Muscle layer of colon (tissue), 2 donors: Measurements from ENCODE around the gene PLA2G4B.
"Not testable (repeated sequence)": the region's sequence is repeated elsewhere in the genome, so short reads cannot be mapped to it uniquely, and the experiment has no call there.

Experiments
- H3K27ac ChIP-seq: one replicate; pipeline ENCODE4 v1.7.0; 2013; ENCODE audit warnings: low read depth, mild to moderate bottlenecking, low read length, moderate library complexity
- H3K27me3 ChIP-seq, 2 donors: one replicate each; pipeline ENCODE4 v1.7.0; 2013; ENCODE audit warnings: low read length in 2 of 2, mild to moderate bottlenecking in 2 of 2; ENCODE audit not compliant: insufficient read depth in 2 of 2, control insufficient read depth in 1 of 2
- H3K36me3 ChIP-seq: one replicate; pipeline ENCODE4 v1.7.0; 2013; ENCODE audit warnings: mild to moderate bottlenecking, low read length; ENCODE audit not compliant: insufficient read depth
- H3K4me1 ChIP-seq: one replicate; pipeline ENCODE4 v1.7.0; 2013; ENCODE audit warnings: mild to moderate bottlenecking, low read length; ENCODE audit not compliant: insufficient read depth
- H3K4me3 ChIP-seq, 2 donors: one replicate each; pipeline ENCODE4 v1.7.0; 2013; ENCODE audit warnings: low read length in 2 of 2, low read depth in 1 of 2, mild to moderate bottlenecking in 1 of 2, moderate library complexity in 1 of 2
- H3K9ac ChIP-seq: one replicate; pipeline ENCODE4 v1.7.0; 2013; ENCODE audit warnings: low read length
- H3K9me3 ChIP-seq: one replicate; pipeline ENCODE4 v1.7.0; 2013; ENCODE audit warnings: mild to moderate bottlenecking, low read length
- donor health status: abdominal sarcoma.
- donor health status: Adenocarcinoma of cecum.

PLA2G4B gene

DNA sequence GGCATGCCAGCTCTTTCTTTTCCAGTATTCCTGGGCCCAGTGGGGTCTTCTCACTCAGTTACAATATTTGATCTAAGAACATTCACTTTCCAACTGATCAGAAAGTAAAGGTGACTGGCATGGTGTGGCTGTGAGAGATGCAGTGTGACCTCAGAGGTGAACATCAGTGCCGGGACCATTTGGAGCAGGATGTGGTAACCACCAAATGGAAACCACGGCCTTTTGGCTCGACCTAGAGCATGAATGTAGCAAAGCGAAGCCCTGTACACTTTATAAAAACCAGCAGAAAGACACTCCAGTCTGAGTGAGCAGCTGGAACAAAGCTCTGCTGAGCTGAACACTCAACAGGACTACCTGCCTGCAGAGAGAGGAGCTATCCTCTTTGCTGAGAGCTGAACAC lies 7.4 kb upstream of the PLA2G4B start:
- not testable (repeated sequence) for H3K9me3 ChIP-seq, H3K27me3 ChIP-seq, H3K4me3 ChIP-seq, H3K4me1 ChIP-seq, H3K36me3 ChIP-seq, H3K27ac ChIP-seq, H3K9ac ChIP-seq

DNA sequence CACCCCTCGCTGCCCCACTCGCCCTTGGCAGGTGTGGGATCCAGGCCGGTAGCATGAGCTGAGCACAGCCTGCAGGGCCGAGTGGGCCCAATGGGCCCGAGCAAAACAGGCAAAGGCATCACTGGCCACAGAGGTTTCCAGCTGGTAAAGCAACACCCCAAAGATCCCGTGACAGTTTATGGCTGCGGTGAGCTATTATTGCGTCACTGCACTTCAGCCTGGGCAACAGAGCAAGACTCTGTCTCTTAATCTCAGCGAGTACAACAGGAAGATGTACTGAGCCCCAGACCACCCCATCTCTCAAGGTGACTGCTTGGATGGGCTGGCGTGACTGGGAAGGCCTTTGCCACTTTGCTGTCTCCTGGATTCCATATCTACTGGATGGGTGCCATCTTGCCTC lies 6.4 kb upstream of the PLA2G4B start:
- H3K36me3 ChIP-seq = no peaks in the 10 kb centered on the region
- no peak overlapping the region for H3K4me3 ChIP-seq
- H3K27me3 ChIP-seq = no peaks in the 10 kb centered on the region
- H3K9me3 ChIP-seq = no peaks in the 10 kb centered on the region
- H3K27ac ChIP-seq = no peak overlapping the region
- H3K9ac ChIP-seq = no peak overlapping the region
- peaks cover 10% of the 10 kb centered on the region for H3K4me1 ChIP-seq

GRCh38 chr15:41832875-41833274 lies 5.8 kb upstream of the PLA2G4B start:
- Histone ChIP-seq H3K4me1 (peaks cover 10% of the 10 kb centered on the region), H3K36me3 (no peaks in the 10 kb centered on the region), H3K4me3 (no peak overlapping the region), H3K9me3 (no peaks in the 10 kb centered on the region), H3K9ac (no peak overlapping the region), H3K27me3 (no peaks in the 10 kb centered on the region), H3K27ac (no peak overlapping the region)

DNA sequence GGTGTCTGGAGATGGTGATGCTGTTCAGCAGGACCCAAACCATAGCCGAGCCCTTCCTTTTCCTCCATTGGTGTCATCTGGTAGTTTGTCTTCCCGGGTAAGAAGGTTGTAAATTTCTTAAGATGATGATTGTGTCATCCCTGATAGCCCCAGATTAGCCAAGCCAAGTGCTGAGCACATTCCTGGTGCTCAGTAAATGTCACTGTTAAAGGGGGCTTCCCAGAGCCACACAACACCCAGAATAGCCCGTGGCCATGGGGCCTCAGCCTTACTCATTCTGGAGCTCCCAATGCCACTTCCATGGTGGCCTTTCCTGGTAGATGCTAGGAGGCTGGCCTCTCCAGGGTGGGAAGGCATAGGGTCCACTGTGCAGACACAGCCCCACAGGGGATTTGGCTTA lies 4.6 kb upstream of the PLA2G4B start:
- Histone ChIP-seq H3K9me3 (no peaks in the 10 kb centered on the region), H3K36me3 (no peaks in the 10 kb centered on the region), H3K9ac (no peak overlapping the region), H3K27me3 (no peaks in the 10 kb centered on the region), H3K27ac (no peak overlapping the region), H3K4me1 (peaks cover 4% of the 10 kb centered on the region), H3K4me3 (no peak overlapping the region)

DNA sequence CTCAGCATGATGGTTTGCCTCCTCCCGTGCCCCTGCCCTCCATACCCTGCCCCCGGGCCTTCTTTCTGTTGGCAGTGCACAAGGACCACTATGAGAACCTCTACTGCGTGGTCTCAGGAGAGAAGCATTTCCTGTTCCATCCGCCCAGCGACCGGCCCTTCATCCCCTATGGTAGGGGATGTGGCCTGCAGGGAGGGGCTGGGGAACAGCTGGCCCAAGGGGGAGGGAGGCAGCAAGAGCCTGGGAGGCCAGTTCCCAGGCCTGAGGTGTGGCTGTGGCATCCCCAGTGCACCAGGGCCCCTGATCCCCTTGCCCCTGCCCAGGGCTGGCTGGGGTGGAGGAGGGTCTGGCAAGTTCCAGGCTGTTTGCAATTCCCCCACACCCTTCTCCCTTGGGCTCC lies 2.6 kb upstream of the PLA2G4B start:
- H3K4me1 ChIP-seq = no peaks in the 10 kb centered on the region
- H3K9ac ChIP-seq = no peak overlapping the region
- no peaks in the 10 kb centered on the region for H3K27me3 ChIP-seq
- H3K27ac ChIP-seq = no peak overlapping the region
- no peaks in the 10 kb centered on the region for H3K9me3 ChIP-seq
- peaks cover 6% of the 10 kb centered on the region for H3K36me3 ChIP-seq
- H3K4me3 ChIP-seq = no peak overlapping the region

GRCh38 chr15:41836713-41837454 lies 1.8 kb upstream of the PLA2G4B start:
- no peak overlapping the region for H3K9ac ChIP-seq
- H3K4me3 ChIP-seq = no peak overlapping the region
- H3K27me3 ChIP-seq = no peaks in the 10 kb centered on the region
- no peaks in the 10 kb centered on the region for H3K4me1 ChIP-seq
- no peak overlapping the region for H3K27ac ChIP-seq
- H3K9me3 ChIP-seq = no peaks in the 10 kb centered on the region
- H3K36me3 ChIP-seq = peaks cover 13% of the 10 kb centered on the region

DNA sequence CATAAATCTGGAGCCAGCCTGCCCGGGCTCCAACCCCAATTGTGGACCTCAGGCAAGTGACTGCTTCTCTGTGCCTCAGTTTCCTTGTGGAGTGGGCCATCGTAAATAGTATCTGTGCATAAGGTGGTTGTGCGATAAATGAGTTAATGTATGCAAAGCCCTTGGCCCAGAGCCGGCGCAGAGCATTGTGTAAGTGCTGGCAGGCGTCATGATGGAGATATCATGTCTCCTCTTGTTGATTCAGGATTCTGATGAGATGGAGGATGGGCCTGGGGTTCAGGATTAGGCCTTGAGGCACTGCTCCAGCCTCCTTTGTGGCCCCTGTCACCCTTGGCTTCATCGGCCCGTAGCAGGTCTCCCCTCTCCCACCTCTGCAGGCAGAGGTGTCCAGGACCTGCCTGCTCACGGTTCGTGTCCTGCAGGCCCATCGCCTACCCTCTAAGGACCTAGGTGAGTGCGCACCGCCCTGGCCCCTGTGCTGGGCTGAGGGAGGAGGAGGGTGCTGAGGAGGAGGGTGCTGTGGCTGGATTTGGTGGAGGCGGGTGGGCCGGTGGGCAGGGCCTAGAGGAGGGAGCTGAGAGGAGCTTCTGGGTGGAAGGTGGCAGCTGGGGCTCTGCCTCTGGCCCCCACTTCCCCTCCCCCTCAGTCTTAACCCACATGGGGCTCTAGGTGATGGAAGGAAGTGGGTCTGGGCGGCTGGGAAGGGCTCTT lies 1.3 kb downstream of the PLA2G4B start:
- Histone ChIP-seq H3K9ac (no peak overlapping the region), H3K27me3 (no peaks in the 10 kb centered on the region), H3K9me3 (no peaks in the 10 kb centered on the region), H3K4me3 (no peak overlapping the region), H3K36me3 (peaks cover 22% of the 10 kb centered on the region), H3K27ac (no peak overlapping the region), H3K4me1 (no peaks in the 10 kb centered on the region)

DNA sequence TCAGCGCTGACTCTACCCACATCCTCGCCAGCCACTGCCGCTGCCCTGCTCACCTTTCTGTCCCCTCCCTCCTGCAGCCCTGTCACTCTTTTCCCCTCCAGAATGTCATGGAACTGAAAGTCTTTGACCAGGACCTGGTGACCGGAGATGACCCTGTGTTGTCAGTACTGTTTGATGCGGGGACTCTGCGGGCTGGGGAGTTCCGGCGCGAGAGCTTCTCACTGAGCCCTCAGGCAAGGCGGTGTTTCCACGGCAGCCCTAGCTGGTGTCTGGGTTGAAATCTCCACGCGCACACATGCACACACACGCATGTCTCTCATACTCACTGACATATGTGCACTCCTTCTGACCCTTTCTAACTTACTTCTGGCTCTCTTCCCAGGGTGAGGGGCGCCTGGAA lies 2.0 kb downstream of the PLA2G4B start:
- no peaks in the 10 kb centered on the region for H3K27me3 ChIP-seq
- no peak overlapping the region for H3K4me3 ChIP-seq
- H3K27ac ChIP-seq = no peak overlapping the region
- H3K9me3 ChIP-seq = no peaks in the 10 kb centered on the region
- H3K9ac ChIP-seq = no peak overlapping the region
- H3K4me1 ChIP-seq = no peaks in the 10 kb centered on the region
- H3K36me3 ChIP-seq = peaks cover 22% of the 10 kb centered on the region

- H3K4me3 ChIP-seq = no peak overlapping the region
- no peak overlapping the region for H3K27ac ChIP-seq
- H3K27me3 ChIP-seq = no peaks in the 10 kb centered on the region
- H3K9me3 ChIP-seq = no peaks in the 10 kb centered on the region
- no peaks in the 10 kb centered on the region for H3K4me1 ChIP-seq
- H3K36me3 ChIP-seq = peaks cover 23% of the 10 kb centered on the region
- H3K9ac ChIP-seq = no peak overlapping the region
Observed at GRCh38 chr15:41841131-41841530, 2.5 kb downstream of the PLA2G4B start.

DNA sequence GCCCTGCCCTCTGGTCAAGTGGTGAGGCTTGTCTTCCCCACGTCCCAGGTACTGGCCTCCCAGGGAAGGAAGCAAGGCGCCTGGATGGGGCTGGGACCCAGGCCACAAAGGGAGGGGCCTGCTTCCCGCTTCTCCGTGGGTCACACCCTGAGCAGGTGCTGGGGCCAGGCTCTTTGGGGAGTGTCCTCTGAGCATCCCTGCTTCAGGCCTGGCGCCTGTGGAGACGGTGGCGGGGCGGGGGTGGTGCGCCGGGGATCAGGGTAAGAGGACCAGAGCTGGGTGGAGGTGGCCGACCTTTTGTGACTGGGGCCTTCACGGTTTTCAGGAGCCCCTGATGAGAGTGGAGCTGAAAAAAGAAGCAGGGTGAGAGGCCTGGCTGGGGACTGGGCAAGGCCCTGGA lies 3.6 kb downstream of the PLA2G4B start:
- Histone ChIP-seq H3K36me3 (peaks cover 33% of the 10 kb centered on the region), H3K9me3 (no peaks in the 10 kb centered on the region), H3K4me3 (no peak overlapping the region), H3K9ac (no peak overlapping the region), H3K27me3 (no peaks in the 10 kb centered on the region), H3K27ac (no peak overlapping the region), H3K4me1 (no peaks in the 10 kb centered on the region)

DNA sequence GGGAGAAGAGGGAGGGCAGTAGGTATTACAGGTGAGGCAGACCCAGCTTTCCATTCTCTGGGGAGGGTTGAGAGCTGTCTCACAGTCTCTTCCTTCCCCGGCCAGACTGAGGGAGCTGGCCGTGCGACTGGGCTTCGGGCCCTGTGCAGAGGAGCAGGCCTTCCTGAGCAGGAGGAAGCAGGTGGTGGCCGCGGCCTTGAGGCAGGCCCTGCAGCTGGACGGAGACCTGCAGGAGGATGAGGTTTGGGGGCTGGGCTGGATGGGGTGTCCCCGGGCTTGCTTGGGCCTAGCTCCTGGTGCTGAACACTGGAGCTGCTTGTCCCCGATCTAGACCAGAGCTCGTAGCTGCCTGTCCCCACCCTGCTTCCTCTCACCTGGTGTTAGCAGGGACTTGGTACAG lies 4.9 kb downstream of the PLA2G4B start:
- H3K4me1 ChIP-seq = no peaks in the 10 kb centered on the region
- no peak overlapping the region for H3K4me3 ChIP-seq
- no peaks in the 10 kb centered on the region for H3K9me3 ChIP-seq
- peaks cover 42% of the 10 kb centered on the region for H3K36me3 ChIP-seq
- H3K27ac ChIP-seq = no peak overlapping the region
- no peak overlapping the region for H3K9ac ChIP-seq
- no peaks in the 10 kb centered on the region for H3K27me3 ChIP-seq

GRCh38 chr15:41844814-41845213 lies 6.2 kb downstream of the PLA2G4B start:
- Histone ChIP-seq H3K4me1 (no peaks in the 10 kb centered on the region), H3K36me3 (peaks cover 42% of the 10 kb centered on the region), H3K9me3 (no peaks in the 10 kb centered on the region), H3K9ac (no peak overlapping the region), H3K27me3 (no peaks in the 10 kb centered on the region), H3K4me3 (no peak overlapping the region), H3K27ac (no peak overlapping the region)
